GM23338 (cell line): ENCODE data around the gene CAMSAP1. TPM values are rescaled to one million over a fixed set of nuclear protein-coding genes. Genes with fewer than 3 reads are reported as not detected.

Experiments used
- ATAC-seq: fragments of 200-7000 bp; cut with Tn5 transposase; 3 replicates; pipeline ENCODE4 v1.9.1; 2020
- DNase-seq: peaks from one replicate; pipeline ENCODE4 v3.0.0-alpha.2; 2015; ENCODE audit warnings: low spot score
- H2AFZ ChIP-seq: fragments of 200-600 bp; sonication (generic); 2 replicates; pipeline ENCODE4 v1.8.0; 2016; ENCODE audit warnings: antibody characterized with exemption, mild to moderate bottlenecking, moderate library complexity
- H3F3A ChIP-seq: fragments of 200-600 bp; sonication (generic); replicated peaks from 2 replicates; pipeline ENCODE4 v1.8.0; 2017; ENCODE audit warnings: antibody characterized with exemption, mixed run types, low read depth
- H3K27ac ChIP-seq: fragments of 200-600 bp; sonication (generic); 2 replicates; pipeline ENCODE4 v1.6.1; 2016; ENCODE audit warnings: low read depth
- H3K27me3 ChIP-seq: fragments of 200-600 bp; sonication (generic); 2 replicates; pipeline ENCODE4 v1.8.0; 2016; ENCODE audit warnings: mild to moderate bottlenecking, mixed run types, moderate library complexity; ENCODE audit not compliant: insufficient read depth
- H3K36me3 ChIP-seq: fragments of 200-600 bp; sonication (generic); 2 replicates; pipeline ENCODE4 v1.8.0; 2016; ENCODE audit warnings: mild to moderate bottlenecking; ENCODE audit not compliant: insufficient read depth
- H3K4me1 ChIP-seq: fragments of 200-600 bp; sonication (generic); 2 replicates; pipeline ENCODE4 v1.8.0; 2016; ENCODE audit warnings: mild to moderate bottlenecking, moderate library complexity; ENCODE audit not compliant: insufficient read depth
- H3K4me2 ChIP-seq: fragments of 200-600 bp; sonication (generic); 2 replicates; pipeline ENCODE4 v1.7.1; 2017; ENCODE audit warnings: mixed run types
- H3K4me3 ChIP-seq: fragments of 200-600 bp; sonication (generic); 2 replicates; pipeline ENCODE4 v1.6.1; 2016; ENCODE audit warnings: mixed run types
- H3K79me2 ChIP-seq: fragments of 200-600 bp; sonication (generic); replicated peaks from 2 replicates; pipeline ENCODE4 v1.8.0; 2017; ENCODE audit warnings: mild to moderate bottlenecking; ENCODE audit not compliant: insufficient read depth
- H3K9me2 ChIP-seq: fragments of 200-600 bp; sonication (generic); 2 replicates; pipeline ENCODE4 v1.8.0; 2017; ENCODE audit not compliant: insufficient read depth
- H4K20me1 ChIP-seq: fragments of 200-600 bp; sonication (generic); replicated peaks from 2 replicates; pipeline ENCODE4 v1.8.0; 2017; ENCODE audit warnings: mild to moderate bottlenecking; ENCODE audit not compliant: insufficient read depth
- H3K27ac Mint-ChIP-seq: 2 replicates; pipeline ENCODE4 v1.8.0; 2020; ENCODE audit warnings: inconsistent platforms, mild to moderate bottlenecking, moderate library complexity, mixed read lengths
- H3K27me3 Mint-ChIP-seq: 3 replicates; pipeline ENCODE4 v1.8.0; 2022; ENCODE audit warnings: low read depth, mild to moderate bottlenecking, moderate library complexity, mixed read lengths, inconsistent platforms; ENCODE audit not compliant: insufficient read depth, poor library complexity
- H3K36me3 Mint-ChIP-seq: 3 replicates; pipeline ENCODE4 v1.8.0; 2021; ENCODE audit warnings: low read depth, mild to moderate bottlenecking, inconsistent platforms, moderate library complexity, mixed read lengths
- H3K4me1 Mint-ChIP-seq: 3 replicates; pipeline ENCODE4 v1.8.0; 2020; ENCODE audit warnings: mild to moderate bottlenecking, inconsistent platforms, mixed read lengths
- H3K4me3 Mint-ChIP-seq: 3 replicates; pipeline ENCODE4 v1.8.0; 2021; ENCODE audit warnings: moderate library complexity, mild to moderate bottlenecking, inconsistent platforms, mixed read lengths
- H3K9me3 Mint-ChIP-seq: 3 replicates; pipeline ENCODE4 v1.8.0; 2020; ENCODE audit warnings: moderate library complexity, mild to moderate bottlenecking, inconsistent platforms, mixed read lengths
- CTCF ChIP-seq, 2 experiments: fragments of 200-600 bp in 1 of 2; sonication (generic) in 1 of 2; conservative IDR thresholded peaks; 2 replicates each; pipeline versions ENCODE4 v1.5.1 to v1.6.1; 2016 to 2017; ENCODE audit warnings: antibody characterized with exemption in 2 of 2, low read depth in 2 of 2, mild to moderate bottlenecking in 2 of 2, moderate library complexity in 1 of 2
- ETS1 ChIP-seq: IDR thresholded peaks from 2 replicates; pipeline ENCODE4 v1.6.1; 2016; ENCODE audit warnings: antibody characterized with exemption
- EZH2 ChIP-seq: fragments of 200-600 bp; sonication (generic); IDR thresholded peaks from one replicate; pipeline ENCODE4 v1.8.0; 2017; ENCODE audit warnings: antibody characterized with exemption, mild to moderate bottlenecking, low read depth; ENCODE audit not compliant: unreplicated experiment
- EZH2phosphoT487 ChIP-seq: fragments of 200-600 bp; sonication (generic); IDR thresholded peaks from one replicate; pipeline ENCODE4 v1.8.1; 2018; ENCODE audit warnings: antibody characterized with exemption; ENCODE audit not compliant: unreplicated experiment
- NANOG ChIP-seq: IDR thresholded peaks from 2 replicates; pipeline ENCODE4 v1.6.1; 2016; ENCODE audit warnings: antibody characterized with exemption, borderline replicate concordance
- REST ChIP-seq: IDR thresholded peaks from one replicate; pipeline ENCODE4 v1.6.1; 2018; ENCODE audit warnings: antibody characterized with exemption; ENCODE audit not compliant: unreplicated experiment
- ZNF331 ChIP-seq: fragments of 250-450 bp; sonication (Bioruptor Pico); IDR thresholded peaks from 2 replicates; pipeline ENCODE4 v1.5.0; 2020; ENCODE audit warnings: low read depth, mild to moderate bottlenecking, moderate library complexity
- ZNF462 ChIP-seq: fragments of 250-450 bp; sonication (Bioruptor Pico); IDR thresholded peaks from 2 replicates; pipeline ENCODE4 v1.5.0; 2020; ENCODE audit warnings: mild to moderate bottlenecking, moderate library complexity
- polyA plus RNA-seq: library from polyadenylated mRNA; unstranded; fragments of >200 nt; fragmentation: Nextera tagmentation; extraction: Ambion mirVana; gene quantifications from 2 replicates; pipeline ENCODE4 v1.2.1, GENCODE V29; 2016
- total RNA-seq: library from RNA; depleted of rRNA; stranded (reverse); fragments of >200 nt; shearing (Covaris generic); gene quantifications from 2 replicates; pipeline ENCODE4 v1.2.3, GENCODE V29; 2014

The CAMSAP1 gene
- total and polyA plus RNA-seq, 2 experiments from 2014 or later: 6.9 to 75.4 TPM

- Histone ChIP-seq H3K4me2 (no peak overlapping the region), H3K27me3 (peaks cover 9% of the 10 kb centered on the region; the same call in 1 of the 2 replicates), H3F3A (0 out of 2 replicates have a peak, but pooled peaks cover 2% of the 10 kb centered on the region), H3K4me1 (peaks cover 40% of the 10 kb centered on the region), H3K36me3 (peaks cover 6% of the 10 kb centered on the region; the same call in 1 of the 2 replicates), H3K27ac (no peak overlapping the region), H4K20me1 (peaks cover 65% of the 10 kb centered on the region), H3K9me2 (no peaks in the 10 kb centered on the region), H2AFZ (no peak overlapping the region), H3K4me3 (peak overlapping the region; percentile 63), H3K79me2 (peaks cover 70% of the 10 kb centered on the region)
- TF ChIP-seq EZH2phosphoT487 (no peak), ZNF462 (no peak), CTCF (conservative IDR thresholded peaks at IDR 0.05; ENCODE audit: low read depth in 2 of 2) (no peak), REST (no peak), ZNF331 (CRISPR knock-in tag) (no peak), ETS1 (no peak), EZH2 (no peak), NANOG (no peak)
- H3K4me1 Mint-ChIP-seq: peaks cover 40% of the 10 kb centered on the region
- H3K4me3 Mint-ChIP-seq: peak overlapping the region; percentile 41; the same call in 2 of the 3 replicates
- H3K9me3 Mint-ChIP-seq: peaks cover 25% of the 10 kb centered on the region
- H3K27me3 Mint-ChIP-seq: peaks cover 10% of the 10 kb centered on the region
- DNase-seq (peak; percentile 57), ATAC-seq (peak; percentile 4; the same call in 2 of the 3 replicates)
- H3K27ac Mint-ChIP-seq: no peak overlapping the region
- peaks cover 56% of the 10 kb centered on the region for H3K36me3 Mint-ChIP-seq
Measured at GRCh38 chr9:135907006-135907430, 328 bp downstream of the CAMSAP1 start.
